Dendritic cell treated with granulocyte-macrophage colony-stimulating factor and Interleukin-4, amounts not matched to agents 40 ng/mL and 50 ng/mL, for 4 days (primary cell): ENCODE data around the gene KRTAP5-2.
"Not testable (repeated sequence)": the region's sequence is repeated elsewhere in the genome, so short reads cannot be mapped to it uniquely, and the experiment has no call there.

Source experiments
- H3K27ac Mint-ChIP-seq: one replicate; pipeline ENCODE4 v1.8.0; 2022; ENCODE audit warnings: mild to moderate bottlenecking, mixed read lengths
- H3K27me3 Mint-ChIP-seq: one replicate; pipeline ENCODE4 v1.8.0; 2022; ENCODE audit warnings: mild to moderate bottlenecking, mixed read lengths
- H3K36me3 Mint-ChIP-seq: one replicate; pipeline ENCODE4 v1.8.0; 2022; ENCODE audit warnings: low read depth, mixed read lengths
- H3K4me1 Mint-ChIP-seq: one replicate; pipeline ENCODE4 v1.8.0; 2022; ENCODE audit warnings: low read depth, mixed read lengths
- H3K4me3 Mint-ChIP-seq: one replicate; pipeline ENCODE4 v1.8.0; 2022; ENCODE audit warnings: mild to moderate bottlenecking, moderate library complexity, mixed read lengths
- H3K9me3 Mint-ChIP-seq: one replicate; pipeline ENCODE4 v1.8.0; 2022; ENCODE audit warnings: mixed read lengths
- intact Hi-C: fragments of 100-400 bp; cut with micrococcal nuclease; formaldehyde crosslinking; loops from one replicate; pipeline ENCODE4 v1.15.0; 2022

The KRTAP5-2 gene

DNA sequence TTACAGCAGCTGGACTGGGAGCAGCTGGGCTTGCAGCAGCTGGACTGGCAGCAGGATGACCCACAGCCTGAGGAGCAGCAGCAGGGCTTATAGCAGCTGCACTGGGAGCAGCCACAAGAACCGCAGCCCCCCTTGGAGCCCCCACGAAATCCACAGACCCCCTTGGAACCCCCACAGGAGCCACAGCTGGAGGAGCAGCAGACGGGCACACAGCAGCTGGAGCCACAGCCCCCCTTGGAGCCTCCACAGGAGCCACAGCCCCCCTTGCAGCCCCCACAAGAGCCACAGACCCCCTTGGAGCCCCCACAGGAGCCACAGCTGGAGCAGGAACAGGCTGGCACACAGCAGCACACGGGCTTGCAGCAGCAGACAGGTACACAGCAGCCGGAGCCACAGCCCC, 9.8 kb upstream of the KRTAP5-2 start:
- H3K36me3 Mint-ChIP-seq, H3K4me1 Mint-ChIP-seq, intact Hi-C loops: not testable (repeated sequence)

DNA sequence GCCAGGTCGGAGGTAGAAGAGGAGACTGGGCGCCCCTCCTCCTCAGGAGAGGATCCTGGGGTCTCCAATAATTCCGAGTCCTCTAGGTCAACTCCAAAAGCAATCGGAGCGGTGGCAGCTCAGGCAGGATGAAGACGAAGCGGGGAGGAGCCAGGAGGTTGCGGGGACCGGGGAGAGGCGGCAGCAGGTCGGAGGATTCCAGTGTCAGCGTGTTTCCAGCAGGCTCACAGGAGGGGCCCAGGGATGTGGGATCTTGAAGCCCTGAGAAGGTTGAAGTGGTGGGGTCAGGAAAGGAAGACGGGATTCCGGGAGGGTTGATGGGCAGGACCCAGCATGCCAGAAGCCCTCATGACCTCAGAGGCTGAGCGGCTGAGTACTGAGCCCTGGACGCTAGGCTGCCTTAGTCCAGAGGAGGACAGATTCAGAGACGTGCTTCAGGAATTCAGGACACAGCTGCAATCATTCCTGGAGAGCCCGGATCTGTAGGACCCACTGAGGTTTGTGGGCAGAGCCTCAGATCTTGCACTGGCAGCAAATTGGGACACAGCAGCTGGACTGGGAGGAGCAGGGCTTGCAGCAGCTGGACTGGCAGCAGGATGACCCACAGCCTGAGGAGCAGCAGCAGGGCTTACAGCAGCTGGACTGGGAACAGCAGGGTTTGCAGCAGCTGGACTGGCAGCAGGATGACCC, 9.2 kb upstream of the KRTAP5-2 start:
- intact Hi-C loops, H3K9me3 Mint-ChIP-seq, H3K27ac Mint-ChIP-seq, H3K4me3 Mint-ChIP-seq, H3K36me3 Mint-ChIP-seq, H3K4me1 Mint-ChIP-seq: not testable (repeated sequence)
- peaks cover 37% of the 10 kb centered on the region for H3K27me3 Mint-ChIP-seq

More for the DNA sequence above, 9.8 kb upstream of the KRTAP5-2 start:
- not testable (repeated sequence) for H3K27ac Mint-ChIP-seq, H3K9me3 Mint-ChIP-seq, H3K4me3 Mint-ChIP-seq
- peaks cover 34% of the 10 kb centered on the region for H3K27me3 Mint-ChIP-seq

DNA sequence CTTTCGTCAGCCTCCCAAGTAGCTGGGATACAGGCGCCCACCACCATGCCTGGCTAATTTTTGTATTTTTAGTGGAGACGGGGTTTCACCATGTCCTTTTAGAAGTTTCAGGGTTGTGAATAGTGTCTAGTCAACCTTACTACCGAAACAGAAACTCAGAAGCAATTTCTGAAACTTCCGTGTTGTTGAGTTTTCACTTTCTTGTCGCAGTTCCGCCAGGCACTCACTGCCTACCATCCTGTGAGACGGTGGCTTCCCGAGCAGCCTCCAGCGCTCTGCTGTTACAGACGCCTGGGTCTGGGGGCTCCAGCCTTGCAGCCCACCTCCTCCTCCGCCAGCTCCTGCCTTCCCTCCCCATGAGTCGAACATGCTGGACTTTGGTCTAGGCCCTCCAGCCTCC, 7.8 kb upstream of the KRTAP5-2 start:
- intact Hi-C loops, H3K4me1 Mint-ChIP-seq, H3K4me3 Mint-ChIP-seq, H3K36me3 Mint-ChIP-seq, H3K9me3 Mint-ChIP-seq, H3K27ac Mint-ChIP-seq: not testable (repeated sequence)
- peaks cover 37% of the 10 kb centered on the region for H3K27me3 Mint-ChIP-seq

DNA sequence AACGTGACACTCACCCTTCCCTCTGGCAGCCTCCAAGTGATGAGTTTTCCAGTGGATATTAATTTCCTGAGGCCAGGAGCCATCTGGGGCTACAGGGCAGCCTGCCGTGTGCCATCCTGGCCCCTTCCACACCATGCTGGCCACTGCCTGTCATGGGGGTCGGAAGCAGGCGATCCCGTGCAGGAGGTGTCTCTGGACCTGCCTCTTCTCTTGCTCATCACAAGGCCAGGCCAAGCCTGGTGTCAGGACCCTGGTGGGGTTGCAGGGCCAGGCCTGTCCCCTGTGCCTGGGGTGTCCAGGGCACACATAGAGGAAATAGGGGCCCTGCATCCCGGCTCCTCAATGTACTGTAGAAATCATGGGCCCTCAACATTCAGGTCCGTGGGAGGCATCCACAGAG, 6.6 kb upstream of the KRTAP5-2 start:
- intact Hi-C loops, result no loop called here
- Mint-ChIP-seq H3K4me1 (no peaks in the 10 kb centered on the region), H3K4me3 (no peak overlapping the region), H3K27me3 (peaks cover 47% of the 10 kb centered on the region), H3K36me3 (no peaks in the 10 kb centered on the region), H3K9me3 (no peaks in the 10 kb centered on the region), H3K27ac (no peak overlapping the region)

DNA sequence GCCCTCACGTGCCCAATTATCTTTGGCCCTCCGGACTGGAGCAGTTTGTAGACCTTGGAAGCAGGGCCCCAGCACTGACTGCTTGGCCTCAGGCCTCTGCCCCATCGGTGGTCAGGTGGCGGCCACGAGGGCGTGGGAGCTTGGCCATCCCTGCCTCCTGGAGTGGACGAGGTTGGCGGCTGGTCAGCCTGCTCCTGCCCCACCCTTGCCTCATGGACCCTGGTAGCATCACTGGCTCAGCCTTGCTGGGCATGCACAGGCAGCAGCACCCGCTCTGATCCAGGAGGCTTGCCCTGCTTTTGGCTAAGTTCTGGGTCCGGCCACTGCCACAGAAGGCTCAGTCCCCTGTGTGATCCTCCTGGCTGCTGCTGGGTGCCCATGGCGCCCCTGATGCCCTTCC, 6.1 kb upstream of the KRTAP5-2 start:
- intact Hi-C loops, result no loop called here
- no peak overlapping the region for H3K4me3 Mint-ChIP-seq
- no peaks in the 10 kb centered on the region for H3K36me3 Mint-ChIP-seq
- H3K27me3 Mint-ChIP-seq, result peaks cover 47% of the 10 kb centered on the region
- no peak overlapping the region for H3K27ac Mint-ChIP-seq
- no peaks in the 10 kb centered on the region for H3K4me1 Mint-ChIP-seq
- H3K9me3 Mint-ChIP-seq, result no peaks in the 10 kb centered on the region

DNA sequence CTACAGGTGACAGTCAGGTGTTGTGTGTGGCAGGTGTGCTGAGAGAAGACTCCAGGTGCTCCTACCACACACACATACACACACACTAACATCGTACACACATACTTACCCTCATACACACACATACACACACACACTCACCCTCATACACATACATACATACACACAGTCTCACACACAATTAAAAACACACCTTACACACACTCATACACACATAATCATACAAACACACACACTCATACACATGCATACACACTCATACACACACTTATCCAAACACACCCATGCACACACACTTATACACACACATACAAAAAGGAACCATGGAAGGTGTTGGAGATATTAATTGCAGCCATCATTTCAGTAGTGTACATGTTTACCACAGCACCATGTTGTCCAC, 5.5 kb upstream of the KRTAP5-2 start:
- Mint-ChIP-seq H3K36me3 (no peaks in the 10 kb centered on the region), H3K4me3 (no peak overlapping the region), H3K4me1 (no peaks in the 10 kb centered on the region), H3K27ac (no peak overlapping the region), H3K27me3 (peaks cover 51% of the 10 kb centered on the region), H3K9me3 (no peaks in the 10 kb centered on the region)
- intact Hi-C loops, result no loop called here

DNA sequence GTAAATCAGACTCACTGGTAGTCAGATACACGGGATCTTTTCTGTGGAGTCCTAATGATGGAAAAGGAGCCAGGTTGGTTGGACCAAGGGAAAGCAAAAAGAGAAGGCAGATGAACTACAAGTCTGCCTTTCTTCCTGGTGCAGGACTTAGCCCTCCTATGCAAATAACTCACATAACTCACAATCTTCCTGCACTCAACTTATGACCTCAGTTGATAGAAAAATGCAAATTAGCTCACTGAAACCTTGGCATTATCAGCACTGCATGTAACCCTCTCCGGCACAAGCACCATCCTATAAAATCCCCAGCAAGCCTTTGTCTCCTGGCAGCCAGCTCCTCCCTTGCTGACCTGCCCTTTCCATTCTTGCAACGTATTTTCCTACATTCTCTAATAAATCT, 3.6 kb upstream of the KRTAP5-2 start:
- H3K9me3 Mint-ChIP-seq, intact Hi-C loops, H3K27ac Mint-ChIP-seq, H3K36me3 Mint-ChIP-seq, H3K4me1 Mint-ChIP-seq, H3K4me3 Mint-ChIP-seq: not testable (repeated sequence)
- peaks cover 52% of the 10 kb centered on the region for H3K27me3 Mint-ChIP-seq

DNA sequence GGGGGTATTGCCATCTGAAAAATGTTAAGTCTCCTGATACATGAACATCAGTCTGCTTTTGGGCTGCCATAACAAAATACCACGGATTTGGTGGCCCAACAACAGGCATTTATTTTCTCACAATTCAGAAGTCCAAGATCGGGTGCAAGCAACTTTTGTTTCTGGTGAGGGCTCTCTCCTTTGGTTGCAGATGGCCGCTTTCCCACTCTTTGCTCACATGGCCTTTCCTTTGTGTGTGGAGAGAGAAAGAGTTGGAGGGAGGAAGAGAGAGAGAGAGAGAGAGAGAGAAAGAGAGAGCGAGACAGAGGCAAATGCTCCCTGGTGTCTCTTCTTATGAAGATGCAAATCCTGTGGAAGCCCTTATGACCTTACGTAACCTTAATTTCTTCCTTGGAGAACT, 2.5 kb upstream of the KRTAP5-2 start:
- H3K4me1 Mint-ChIP-seq, result no peaks in the 10 kb centered on the region
- H3K27me3 Mint-ChIP-seq, result peaks cover 57% of the 10 kb centered on the region
- intact Hi-C loops, result no loop called here
- H3K27ac Mint-ChIP-seq, result no peak overlapping the region
- no peaks in the 10 kb centered on the region for H3K36me3 Mint-ChIP-seq
- no peaks in the 10 kb centered on the region for H3K9me3 Mint-ChIP-seq
- H3K4me3 Mint-ChIP-seq, result no peak overlapping the region

DNA sequence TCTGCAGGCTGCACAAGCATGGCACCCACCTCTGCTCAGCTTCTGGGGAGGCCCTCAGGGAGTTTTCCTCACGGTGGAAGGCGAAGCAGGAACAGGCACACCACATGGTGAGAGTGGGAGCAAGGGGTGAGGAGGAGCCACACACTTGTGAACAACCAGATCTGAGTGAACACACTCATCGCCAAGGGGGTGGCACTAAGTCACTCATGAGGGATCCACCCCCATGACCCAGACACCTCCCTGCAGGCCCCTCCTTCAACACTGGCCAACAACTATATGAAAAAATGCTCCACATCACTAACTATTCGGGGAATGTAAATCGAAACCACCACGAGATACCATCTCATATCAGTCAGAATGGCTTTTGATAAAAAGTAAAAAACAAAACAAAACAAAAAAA, 722 bp upstream of the KRTAP5-2 start:
- intact Hi-C loops, result no loop called here
- Mint-ChIP-seq H3K9me3 (no peaks in the 10 kb centered on the region), H3K36me3 (no peaks in the 10 kb centered on the region), H3K4me3 (no peak overlapping the region), H3K27ac (no peak overlapping the region), H3K27me3 (peaks cover 73% of the 10 kb centered on the region), H3K4me1 (no peaks in the 10 kb centered on the region)

DNA sequence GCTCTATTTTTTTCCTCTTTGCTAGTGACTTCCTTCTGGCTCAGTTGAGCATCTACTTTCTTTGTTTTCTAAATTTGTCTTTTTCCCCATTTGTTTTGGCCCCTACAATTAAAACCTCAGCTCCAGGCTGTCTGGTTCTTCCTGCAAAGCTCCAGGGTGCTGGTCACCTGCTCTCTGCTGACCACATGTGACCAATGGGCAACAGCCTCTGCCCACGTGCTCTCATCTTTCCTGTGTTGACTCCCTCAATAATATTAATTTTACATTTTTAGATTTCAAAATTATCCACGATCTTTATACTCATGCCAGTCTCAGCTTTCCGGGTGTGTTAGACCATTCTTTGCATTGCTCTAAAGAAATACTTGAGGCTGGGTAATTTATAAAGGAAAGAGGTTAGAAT, 312 bp upstream of the KRTAP5-2 start:
- not testable (repeated sequence) for H3K27ac Mint-ChIP-seq, H3K9me3 Mint-ChIP-seq

DNA sequence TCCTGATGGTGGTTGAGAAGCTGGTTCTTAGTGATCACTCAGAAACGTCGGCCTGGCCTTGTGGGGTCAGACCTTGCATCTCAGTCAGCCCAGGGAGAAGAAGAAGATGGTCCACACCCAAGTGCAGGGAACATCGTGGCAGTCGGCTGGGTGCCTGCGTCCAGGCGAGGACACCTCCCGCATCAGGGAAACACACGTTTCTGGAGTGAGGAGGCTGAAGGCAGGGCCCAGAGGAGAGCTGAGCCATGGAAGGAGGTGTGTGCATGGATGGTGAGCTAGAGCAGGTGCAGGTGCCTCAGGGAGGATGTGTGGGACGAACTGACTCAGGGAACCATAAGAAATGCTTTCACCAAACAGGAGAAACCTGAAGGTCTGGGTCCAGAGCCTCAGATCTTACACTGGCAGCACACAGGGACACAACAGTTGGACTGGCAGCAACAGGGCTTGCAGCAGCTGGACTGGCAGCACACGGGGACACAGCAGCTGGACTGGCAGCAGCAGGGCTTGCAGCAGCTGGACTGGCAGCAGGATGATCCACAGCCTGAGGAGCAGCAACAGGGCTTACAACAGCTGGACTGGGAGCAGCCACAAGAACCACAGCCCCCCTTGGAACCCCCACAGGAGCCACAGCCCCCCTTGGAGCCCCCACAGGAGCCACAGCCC, 632 bp downstream of the KRTAP5-2 start:
- H3K36me3 Mint-ChIP-seq, result no peaks in the 10 kb centered on the region
- no peak overlapping the region for H3K4me3 Mint-ChIP-seq
- no peaks in the 10 kb centered on the region for H3K4me1 Mint-ChIP-seq
- H3K27ac Mint-ChIP-seq, result no peak overlapping the region
- intact Hi-C loops, result no loop called here
- no peaks in the 10 kb centered on the region for H3K9me3 Mint-ChIP-seq
- peaks cover 80% of the 10 kb centered on the region for H3K27me3 Mint-ChIP-seq

More for the DNA sequence above, 312 bp upstream of the KRTAP5-2 start:
- H3K36me3 Mint-ChIP-seq, intact Hi-C loops, H3K4me1 Mint-ChIP-seq, H3K4me3 Mint-ChIP-seq: not testable (repeated sequence)
- H3K27me3 Mint-ChIP-seq, result peaks cover 75% of the 10 kb centered on the region

DNA sequence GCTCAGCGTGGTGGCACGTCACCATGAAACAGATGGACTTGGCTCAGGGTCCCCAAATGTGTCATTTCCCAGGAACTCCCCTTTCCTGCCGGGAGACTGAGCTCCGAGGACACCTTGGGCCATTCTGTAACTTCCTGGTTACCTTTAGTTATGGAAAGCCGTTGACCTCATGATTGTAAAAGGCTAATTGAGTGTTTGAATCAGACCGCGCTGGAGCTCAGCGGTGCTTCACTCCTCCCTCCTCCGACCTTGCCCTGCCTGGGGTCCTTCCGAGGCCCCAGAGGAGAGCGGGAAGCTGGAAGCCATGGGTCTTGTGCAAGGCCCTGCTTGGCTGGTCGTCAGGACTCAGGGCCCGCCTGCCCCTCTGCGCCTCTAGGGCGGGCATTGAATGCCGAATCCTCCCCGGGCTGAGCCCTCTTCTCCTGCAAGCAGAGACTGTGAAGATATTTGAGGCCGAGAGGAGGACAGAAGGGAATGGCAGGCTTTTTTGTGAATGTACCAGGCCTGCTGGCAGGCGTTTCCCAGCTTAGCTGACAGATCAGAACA, 1.4 kb downstream of the KRTAP5-2 start:
- H3K4me1 Mint-ChIP-seq, H3K27ac Mint-ChIP-seq, intact Hi-C loops, H3K4me3 Mint-ChIP-seq, H3K9me3 Mint-ChIP-seq, H3K36me3 Mint-ChIP-seq: not testable (repeated sequence)
- peaks cover 81% of the 10 kb centered on the region for H3K27me3 Mint-ChIP-seq

DNA sequence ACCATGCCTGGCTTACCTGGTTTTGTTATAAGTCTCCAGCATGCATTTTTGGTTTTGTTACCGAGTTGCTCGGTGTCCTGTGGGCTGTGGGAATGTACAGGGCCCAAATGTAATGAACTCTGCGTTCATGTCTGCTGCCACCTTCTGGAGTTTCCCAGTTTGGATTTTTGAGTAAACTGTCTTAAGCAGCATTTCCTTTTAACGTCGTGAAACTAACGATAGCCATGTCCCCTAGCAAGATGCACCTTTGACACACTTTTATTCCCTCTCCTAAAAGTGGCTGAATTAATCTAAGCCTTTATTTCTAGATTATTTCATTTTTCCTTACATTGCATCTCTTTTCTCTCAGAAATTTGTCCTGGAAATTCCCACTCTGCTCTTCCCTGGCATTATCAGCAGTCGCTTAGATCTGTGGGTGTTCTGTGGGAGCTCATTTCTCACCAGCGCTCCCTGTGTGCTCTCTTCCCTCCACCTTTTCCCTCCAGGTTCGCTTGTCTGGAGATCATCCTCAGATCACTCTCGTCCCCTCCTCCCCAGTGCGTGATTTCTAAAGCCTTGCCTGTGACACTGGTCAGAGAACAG, 2.0 kb downstream of the KRTAP5-2 start:
- H3K9me3 Mint-ChIP-seq, H3K27ac Mint-ChIP-seq, intact Hi-C loops, H3K4me3 Mint-ChIP-seq, H3K4me1 Mint-ChIP-seq, H3K36me3 Mint-ChIP-seq: not testable (repeated sequence)
- peaks cover 82% of the 10 kb centered on the region for H3K27me3 Mint-ChIP-seq

DNA sequence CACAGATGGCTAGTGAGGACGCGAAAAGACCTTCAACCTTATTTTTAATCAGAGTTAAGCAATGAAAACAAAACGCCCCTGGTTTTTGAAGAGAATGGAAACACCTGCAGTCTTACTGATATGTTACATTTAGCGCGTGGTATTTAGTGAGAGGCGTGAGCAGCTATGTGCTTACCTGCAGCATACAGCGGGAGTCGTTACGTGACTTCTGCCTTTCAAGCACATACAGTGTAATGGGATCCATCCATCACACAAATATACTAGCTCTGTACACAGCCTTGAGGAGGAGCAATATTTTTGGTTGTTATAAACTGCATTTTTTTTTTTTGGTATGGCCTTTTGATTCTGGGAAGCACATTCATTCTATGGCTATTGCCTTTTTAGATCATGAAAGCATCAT, 5.5 kb downstream of the KRTAP5-2 start:
- Mint-ChIP-seq H3K4me3 (no peak overlapping the region), H3K36me3 (no peaks in the 10 kb centered on the region), H3K27me3 (peaks cover 64% of the 10 kb centered on the region), H3K9me3 (peaks cover 9% of the 10 kb centered on the region), H3K27ac (no peak overlapping the region), H3K4me1 (peaks cover 13% of the 10 kb centered on the region)
- intact Hi-C loops, result no loop called here
